Esophagus squamous epithelium (tissue), 5 donors: Measurements from ENCODE around the gene MIF4GD. TPM values are rescaled to one million over a fixed set of nuclear protein-coding genes. Genes with fewer than 3 reads are reported as not detected.

Experiments
- DNase-seq: peaks from one replicate; lab custom pipeline; 2025; lab: John Stamatoyannopoulos, UW
- H3K27ac ChIP-seq, 4 donors: fragments of 200-600 bp; sonication (generic); one replicate each; pipeline ENCODE4 v1.5.1; 2016 to 2019; ENCODE audit warnings: mild to moderate bottlenecking in 1 of 4
- H3K27me3 ChIP-seq, 4 donors: fragments of 200-600 bp; sonication (generic); 1 replicate in 3 of 4; 2 replicates in 1 of 4; pipeline versions ENCODE4 v1.5.1 to v1.6.0; 2017 to 2021; ENCODE audit warnings: antibody characterized with exemption in 1 of 4
- H3K36me3 ChIP-seq, 3 donors: fragments of 200-600 bp; sonication (generic); one replicate each; pipeline ENCODE4 v1.5.1; 2016 to 2019
- H3K4me1 ChIP-seq, 3 donors: fragments of 200-600 bp; sonication (generic); one replicate each; pipeline ENCODE4 v1.5.1; 2017 to 2019
- H3K4me3 ChIP-seq, 4 donors: fragments of 200-600 bp; sonication (generic); 1 replicate in 3 of 4; 2 replicates in 1 of 4; pipeline ENCODE4 v1.5.1; 2016 to 2019; ENCODE audit warnings: mild to moderate bottlenecking in 2 of 4, moderate library complexity in 1 of 4
- H3K9me3 ChIP-seq, 3 donors: fragments of 200-600 bp; sonication (generic); one replicate each; pipeline ENCODE4 v1.5.1; 2016 to 2019
- POLR2A ChIP-seq, 4 donors: fragments of 450-650 bp; IDR thresholded peaks; one replicate each; pipeline ENCODE4 v1.6.1; 2017; ENCODE audit warnings: antibody characterized with exemption in 4 of 4, mild to moderate bottlenecking in 4 of 4, moderate library complexity in 3 of 4
- WGBS, 2 donors: methylation state at CpG; one replicate each; pipeline ENCODE4 v1.1.5; 2018; 5-methylcytosine and 5-hydroxymethylcytosine counted together
- intact Hi-C: fragments of 100-400 bp; cut with DNase I; formaldehyde crosslinking; loops from one replicate; pipeline ENCODE4 v1.15.0; 2022
- total RNA-seq, 4 donors: library from RNA; depleted of rRNA; stranded (reverse); fragments of >200 nt; gene quantifications; one replicate each; pipeline ENCODE4 v1.1.0, GENCODE V29; 2016
- TF ChIP-seq, protein P1 (sequence below), 6 experiments: fragments of 450-650 bp in 4 of 6; fragments of 200-600 bp in 2 of 6; sonication (generic) in 2 of 6; IDR thresholded peaks; one replicate each; pipeline ENCODE4 v1.5.1; 2016 to 2019; ENCODE audit warnings: antibody characterized with exemption in 6 of 6, mild to moderate bottlenecking in 4 of 6, moderate library complexity in 4 of 6
- donor health status: DM: yes; HTN: yes; CAD: no.

Gene MIF4GD
- total RNA-seq, 4 donors from 2014 or later: 14.6 to 28.0 (median 21.2) TPM

DNA sequence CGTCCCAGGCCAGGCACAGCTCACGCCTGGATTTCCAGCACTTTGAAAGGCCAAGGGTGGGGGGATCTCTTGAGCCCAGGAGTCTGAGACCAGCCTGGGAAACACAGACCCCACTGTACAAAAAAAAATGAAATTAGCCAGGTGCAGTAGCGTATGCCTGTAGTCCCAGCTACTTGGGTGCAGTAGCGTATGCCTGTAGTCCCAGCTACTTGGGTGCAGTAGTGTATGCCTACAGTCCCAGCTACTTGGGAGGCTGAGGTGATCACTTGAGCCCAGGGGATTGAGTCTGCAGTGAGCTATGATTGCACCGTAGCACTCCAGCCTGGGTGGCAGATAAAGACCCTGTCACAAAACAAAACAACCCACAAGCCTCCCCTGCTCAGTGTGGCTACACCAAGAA lies 45.2 kb upstream of the MIF4GD start:
- Histone ChIP-seq H3K9me3 (no peaks in the 10 kb centered on the region), H3K36me3 (peaks cover 12 to 41% (median 15%) of the 10 kb centered on the region in 3 donors), H3K4me1 (peaks cover 0 to 18% (median 0%) of the 10 kb centered on the region in 3 donors), H3K4me3 (no peak overlapping the region), H3K27ac (peak overlapping the region in 1 of 4 donors; percentile 61), H3K27me3 (no peaks in the 10 kb centered on the region)
- TF ChIP-seq, protein P1, sequence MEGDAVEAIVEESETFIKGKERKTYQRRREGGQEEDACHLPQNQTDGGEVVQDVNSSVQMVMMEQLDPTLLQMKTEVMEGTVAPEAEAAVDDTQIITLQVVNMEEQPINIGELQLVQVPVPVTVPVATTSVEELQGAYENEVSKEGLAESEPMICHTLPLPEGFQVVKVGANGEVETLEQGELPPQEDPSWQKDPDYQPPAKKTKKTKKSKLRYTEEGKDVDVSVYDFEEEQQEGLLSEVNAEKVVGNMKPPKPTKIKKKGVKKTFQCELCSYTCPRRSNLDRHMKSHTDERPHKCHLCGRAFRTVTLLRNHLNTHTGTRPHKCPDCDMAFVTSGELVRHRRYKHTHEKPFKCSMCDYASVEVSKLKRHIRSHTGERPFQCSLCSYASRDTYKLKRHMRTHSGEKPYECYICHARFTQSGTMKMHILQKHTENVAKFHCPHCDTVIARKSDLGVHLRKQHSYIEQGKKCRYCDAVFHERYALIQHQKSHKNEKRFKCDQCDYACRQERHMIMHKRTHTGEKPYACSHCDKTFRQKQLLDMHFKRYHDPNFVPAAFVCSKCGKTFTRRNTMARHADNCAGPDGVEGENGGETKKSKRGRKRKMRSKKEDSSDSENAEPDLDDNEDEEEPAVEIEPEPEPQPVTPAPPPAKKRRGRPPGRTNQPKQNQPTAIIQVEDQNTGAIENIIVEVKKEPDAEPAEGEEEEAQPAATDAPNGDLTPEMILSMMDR (IDR thresholded peaks at IDR 0.05): no peak
- TF ChIP-seq POLR2A (IDR thresholded peaks at IDR 0.05): no peak
- intact Hi-C loops: no loop called here
- DNase-seq: no peak
- 76 to 88% methylated on average over 4 to 5 of the region's 5 CpGs for WGBS, 2 donors

DNA sequence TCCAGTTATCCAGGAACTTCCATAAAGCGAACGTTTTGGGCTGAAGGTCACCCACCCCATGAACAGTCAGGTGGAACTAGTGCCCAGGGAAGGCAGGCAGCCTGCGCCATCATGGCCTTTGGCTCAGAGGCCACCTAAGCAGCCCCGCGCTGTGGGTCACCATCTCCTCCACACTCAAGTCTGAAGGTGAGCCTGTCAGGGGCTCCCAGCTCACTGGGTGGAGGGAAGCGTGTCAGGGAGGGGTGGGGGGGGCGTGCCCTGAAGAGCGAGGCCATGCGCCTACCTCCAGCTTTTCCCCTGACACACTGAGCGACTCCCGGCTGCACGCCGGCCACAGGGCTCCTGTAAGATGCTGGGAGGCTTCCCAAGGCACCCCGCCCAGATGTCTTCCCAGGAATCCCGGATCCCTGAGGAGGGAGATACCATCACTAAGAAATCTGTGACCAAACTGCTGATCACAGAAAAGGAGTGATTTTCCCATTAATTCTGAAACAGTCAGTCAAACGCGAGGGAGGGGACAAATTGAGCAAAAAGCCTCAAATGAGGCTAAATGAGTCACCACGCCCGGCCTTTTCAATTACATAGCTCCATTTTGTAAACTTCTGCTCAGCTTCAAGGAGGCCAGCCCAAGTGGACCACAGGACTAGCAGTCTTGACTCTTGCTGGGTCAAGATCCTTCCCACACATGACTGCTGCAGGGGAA lies 44.7 kb upstream of the MIF4GD start:
- Histone ChIP-seq H3K9me3 (no peaks in the 10 kb centered on the region), H3K27me3 (no peaks in the 10 kb centered on the region), H3K4me3 (no peak overlapping the region), H3K36me3 (peaks cover 10 to 36% (median 13%) of the 10 kb centered on the region in 3 donors), H3K27ac (peak overlapping the region in 1 of 4 donors; percentile 61), H3K4me1 (peaks cover 0 to 18% (median 0%) of the 10 kb centered on the region in 3 donors)
- WGBS, 2 donors: 50 to 62% methylated on average over 6 to 7 of the region's 19 CpGs
- DNase-seq: no peak
- TF ChIP-seq, protein P1 (IDR thresholded peaks at IDR 0.05): no peak
- no peak for TF ChIP-seq POLR2A (IDR thresholded peaks at IDR 0.05)
- intact Hi-C loops: no loop called here

DNA sequence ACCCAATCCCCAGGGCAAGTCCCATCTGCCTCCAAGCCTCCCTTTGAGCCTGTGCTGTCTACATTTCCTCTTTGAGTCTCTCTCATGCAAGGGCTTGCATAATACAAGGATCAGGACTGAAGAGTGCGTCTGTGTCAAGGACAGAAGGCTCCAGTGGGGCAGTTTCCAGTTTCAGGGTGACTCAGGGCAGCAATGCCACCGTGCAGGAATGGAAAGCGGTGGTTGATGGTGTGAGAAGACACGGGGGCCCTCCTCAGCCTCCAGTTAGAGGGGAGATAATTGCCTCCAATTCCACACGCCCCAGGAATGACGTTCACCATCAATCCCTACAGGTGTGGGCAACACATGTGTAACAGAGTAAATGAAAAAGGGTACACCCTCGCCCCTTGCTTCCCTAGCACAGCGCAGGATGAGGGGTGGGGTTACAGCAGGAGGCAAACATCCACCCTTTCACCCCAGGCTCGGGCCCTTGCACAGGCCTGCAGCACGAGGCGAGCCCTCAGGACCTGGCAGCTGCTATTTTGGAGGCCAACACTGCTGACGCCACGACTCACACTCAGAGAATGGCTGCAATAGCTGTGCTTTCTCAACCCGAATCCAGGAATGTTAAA lies 43.0 kb upstream of the MIF4GD start:
- Histone ChIP-seq H3K4me1 (peaks cover 0 to 28% (median 8%) of the 10 kb centered on the region in 3 donors), H3K9me3 (no peaks in the 10 kb centered on the region), H3K27ac (peak overlapping the region in 3 of 4 donors; percentile 6 to 60 (median 57)), H3K27me3 (no peaks in the 10 kb centered on the region), H3K4me3 (no peak overlapping the region), H3K36me3 (peaks cover 0 to 19% (median 4%) of the 10 kb centered on the region in 3 donors)
- TF ChIP-seq POLR2A (IDR thresholded peaks at IDR 0.05): no peak
- TF ChIP-seq, protein P1 (IDR thresholded peaks at IDR 0.05): no peak
- intact Hi-C loops: no loop called here
- 35 to 61% methylated on average over 5 to 12 of the region's 14 CpGs for WGBS, 2 donors
- DNase-seq: no peak

DNA sequence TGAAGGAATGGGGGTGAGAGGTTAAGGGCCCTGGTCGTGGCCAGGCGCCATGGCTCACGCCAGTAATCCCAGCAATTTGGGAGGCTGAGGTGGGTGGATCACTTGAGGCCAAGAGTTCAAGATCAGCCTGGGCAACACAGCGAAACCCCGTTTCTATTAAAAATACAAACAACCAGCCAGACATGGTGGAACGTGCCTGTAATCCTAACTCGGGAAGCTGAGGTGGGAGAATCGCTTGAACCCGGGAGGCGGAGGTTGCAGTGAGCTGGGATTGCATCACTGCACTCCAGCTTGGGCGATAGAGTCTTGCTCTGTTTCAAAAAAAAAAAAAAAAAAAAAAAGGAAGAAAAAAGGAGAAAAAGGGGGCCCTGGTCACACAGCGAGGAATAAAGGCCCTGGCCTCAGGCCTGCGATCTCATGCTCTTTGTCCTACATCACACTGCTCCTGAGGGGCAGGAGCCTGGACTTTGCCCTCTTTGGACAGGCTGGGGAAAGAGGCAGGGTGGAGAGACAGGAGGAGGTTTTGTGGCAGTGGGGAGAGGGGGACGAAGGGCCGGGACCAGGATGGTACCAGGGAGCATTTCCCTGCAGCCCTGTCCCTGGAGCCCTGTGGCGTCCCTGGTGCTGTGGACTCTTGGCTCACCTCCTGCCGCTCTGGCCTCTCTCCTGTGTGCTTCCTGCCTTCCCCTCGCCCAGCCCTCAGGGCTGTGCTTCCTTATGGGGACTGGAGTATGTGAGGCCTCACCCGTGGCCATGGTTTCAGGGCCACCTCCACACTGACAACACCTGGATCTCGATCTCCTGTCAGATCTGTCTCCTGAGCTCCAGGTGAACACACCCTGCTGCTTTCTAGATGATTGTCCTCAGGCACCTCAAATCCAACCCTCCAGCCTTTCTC lies 38.0 kb upstream of the MIF4GD start:
- Histone ChIP-seq H3K36me3 (no peaks in the 10 kb centered on the region), H3K4me1 (peaks cover 0 to 11% (median 8%) of the 10 kb centered on the region in 3 donors), H3K4me3 (no peak overlapping the region), H3K27me3 (no peaks in the 10 kb centered on the region), H3K9me3 (no peaks in the 10 kb centered on the region), H3K27ac (peak overlapping the region in 3 of 4 donors; percentile 19 to 74 (median 54))
- TF ChIP-seq POLR2A (IDR thresholded peaks at IDR 0.05): no peak
- TF ChIP-seq, protein P1 (IDR thresholded peaks at IDR 0.05): no peak
- WGBS, 2 donors: 62 to 66% methylated on average over 19 to 20 of the region's 20 CpGs
- DNase-seq: no peak
- intact Hi-C loops: no loop called here
